Right lobe of liver (tissue), 6 donors: Measurements from ENCODE around the gene SH3PXD2A. TPM values are rescaled to one million over a fixed set of nuclear protein-coding genes. Genes with fewer than 3 reads are reported as not detected.

Experiments used
- ATAC-seq, 4 donors: fragments of 200-7000 bp; cut with Tn5 transposase; one replicate each; pipeline ENCODE4 v1.9.1; 2020; ENCODE audit warnings: mild to moderate bottlenecking in 4 of 4, moderate library complexity in 4 of 4
- DNase-seq, 3 donors: peaks; one replicate each; pipeline ENCODE4 v3.0.0-alpha.2; 2020
- H3K27ac ChIP-seq, 3 donors: fragments of 200-600 bp; one replicate each; pipeline ENCODE4 v1.8.0; 2022
- H3K27me3 ChIP-seq, 2 donors: fragments of 200-600 bp; one replicate each; pipeline ENCODE4 v1.8.0; 2022
- H3K36me3 ChIP-seq, 4 donors: fragments of 200-600 bp; sonication (generic) in 1 of 4; one replicate each; pipeline versions ENCODE4 v1.5.1 to v1.8.0; 2017 to 2022; ENCODE audit warnings: control low read depth in 1 of 4
- H3K4me1 ChIP-seq, 4 donors: fragments of 200-600 bp; sonication (generic) in 1 of 4; one replicate each; pipeline versions ENCODE4 v1.5.1 to v1.8.0; 2017 to 2022; ENCODE audit warnings: control low read depth in 1 of 4
- H3K4me3 ChIP-seq, 3 donors: fragments of 200-600 bp; one replicate each; pipeline ENCODE4 v1.8.0; 2022
- H3K9me3 ChIP-seq, 4 donors: fragments of 200-600 bp; sonication (generic) in 1 of 4; one replicate each; pipeline versions ENCODE4 v1.5.1 to v1.8.0; 2017 to 2022; ENCODE audit warnings: control low read depth in 1 of 4
- POLR2A ChIP-seq: fragments of 450-650 bp; IDR thresholded peaks from one replicate; pipeline ENCODE4 v1.6.1; 2017; ENCODE audit warnings: antibody characterized with exemption, mild to moderate bottlenecking
- WGBS: methylation state at CpG from one replicate; pipeline ENCODE4 v1.1.6; 2018; ENCODE audit warnings: low coverage, low lambda C conversion rate; ENCODE audit not compliant: insufficient coverage; ENCODE audit errors: missing lambda C conversion rate; 5-methylcytosine and 5-hydroxymethylcytosine counted together
- intact Hi-C, 2 donors: fragments of 100-400 bp; cut with DNase I; formaldehyde crosslinking; loops; one replicate each; pipeline versions ENCODE4 v1.11.2 to v1.14.1; 2022
- total RNA-seq, 6 experiments: library from RNA; depleted of rRNA in 2 of 6; stranded (reverse); fragments of >200 nt in 2 of 6; fragmentation: NEBNext Ultra II Directional in 3 of 6; extraction: Animal tissue kit (Norgen Biotek cat#: 25700) in 3 of 6; gene quantifications; one replicate each; pipeline versions ENCODE4 v1.1.0 to v1.2.4, GENCODE V29; 2016 to 2023
- TF ChIP-seq, protein P1 (sequence below), 4 donors: fragments of 200-600 bp in 3 of 4; fragments of 450-650 bp in 1 of 4; IDR thresholded peaks; one replicate each; pipeline versions ENCODE4 v1.5.1 to v1.8.0; 2016 to 2022; ENCODE audit warnings: antibody characterized with exemption in 4 of 4, mild to moderate bottlenecking in 2 of 4
- donor health status: DM: no; HTN: yes; CAD: no.
- donor health status: DM: no; HTN: no; CAD: no.
- donor health status: DM: no; HTN: no; CAD: no.
- donor health status: DM: no; HTN: yes; CAD: no.
- donor health status: DM: no; HTN: yes; CAD: no.

The SH3PXD2A gene
- total RNA-seq, 6 experiments from 2014 or later = 3.0 to 38.3 (median 10.0) TPM

DNA sequence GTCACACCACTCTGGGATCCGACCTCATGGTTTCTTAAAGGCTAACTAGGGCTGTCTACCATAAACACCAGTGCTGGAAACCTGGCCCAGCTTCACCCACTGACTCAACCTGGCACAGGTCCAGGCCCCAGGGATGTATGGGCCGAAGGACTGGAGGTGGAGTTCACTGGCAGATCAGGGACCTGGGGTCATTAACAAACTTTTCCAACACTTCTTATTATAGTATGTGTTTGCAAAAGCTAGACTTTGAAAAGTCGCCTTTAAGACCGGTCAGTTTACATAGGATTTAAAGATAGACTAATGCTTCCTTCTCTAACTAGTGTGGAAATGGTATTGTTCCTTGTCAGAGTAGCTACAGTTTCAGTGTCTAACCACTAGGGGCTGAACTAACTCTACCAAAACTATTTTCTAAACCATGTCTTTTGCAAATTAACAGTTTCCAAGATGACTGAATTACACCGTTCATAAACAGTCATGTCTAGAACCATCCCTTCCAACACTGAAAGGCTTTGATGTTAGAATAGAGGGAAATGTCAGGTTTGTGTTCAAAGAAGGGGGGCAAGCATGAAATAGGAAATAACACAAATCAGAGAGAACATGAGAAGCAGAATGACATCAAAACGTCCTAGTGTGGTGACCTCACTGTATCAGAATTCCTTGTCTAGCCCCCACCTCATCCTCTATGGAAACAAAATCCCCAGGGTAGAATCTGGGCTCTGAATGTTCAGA is 32.9 kb upstream of the SH3PXD2A start:
- Histone ChIP-seq H3K9me3 (no peaks in the 10 kb centered on the region), H3K4me1 (peaks cover 0 to 18% (median 0%) of the 10 kb centered on the region in 4 donors), H3K27me3 (no peaks in the 10 kb centered on the region), H3K27ac (peak overlapping the region in 1 of 3 donors; percentile 46), H3K36me3 (peaks cover 0 to 18% (median 0%) of the 10 kb centered on the region in 4 donors), H3K4me3 (no peak overlapping the region)
- intact Hi-C loops = no loop called here
- DNase-seq = peak; percentile 54 to 69 (median 61)
- 7% methylated on average over 6 of the region's 6 CpGs for WGBS
- ATAC-seq = peak; percentile 84 to 86 (median 85)
- TF ChIP-seq POLR2A = no peak
- TF ChIP-seq, protein P1, sequence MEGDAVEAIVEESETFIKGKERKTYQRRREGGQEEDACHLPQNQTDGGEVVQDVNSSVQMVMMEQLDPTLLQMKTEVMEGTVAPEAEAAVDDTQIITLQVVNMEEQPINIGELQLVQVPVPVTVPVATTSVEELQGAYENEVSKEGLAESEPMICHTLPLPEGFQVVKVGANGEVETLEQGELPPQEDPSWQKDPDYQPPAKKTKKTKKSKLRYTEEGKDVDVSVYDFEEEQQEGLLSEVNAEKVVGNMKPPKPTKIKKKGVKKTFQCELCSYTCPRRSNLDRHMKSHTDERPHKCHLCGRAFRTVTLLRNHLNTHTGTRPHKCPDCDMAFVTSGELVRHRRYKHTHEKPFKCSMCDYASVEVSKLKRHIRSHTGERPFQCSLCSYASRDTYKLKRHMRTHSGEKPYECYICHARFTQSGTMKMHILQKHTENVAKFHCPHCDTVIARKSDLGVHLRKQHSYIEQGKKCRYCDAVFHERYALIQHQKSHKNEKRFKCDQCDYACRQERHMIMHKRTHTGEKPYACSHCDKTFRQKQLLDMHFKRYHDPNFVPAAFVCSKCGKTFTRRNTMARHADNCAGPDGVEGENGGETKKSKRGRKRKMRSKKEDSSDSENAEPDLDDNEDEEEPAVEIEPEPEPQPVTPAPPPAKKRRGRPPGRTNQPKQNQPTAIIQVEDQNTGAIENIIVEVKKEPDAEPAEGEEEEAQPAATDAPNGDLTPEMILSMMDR (IDR thresholded peaks at IDR 0.05) = peak; percentile 66 to 90 (median 79)

DNA sequence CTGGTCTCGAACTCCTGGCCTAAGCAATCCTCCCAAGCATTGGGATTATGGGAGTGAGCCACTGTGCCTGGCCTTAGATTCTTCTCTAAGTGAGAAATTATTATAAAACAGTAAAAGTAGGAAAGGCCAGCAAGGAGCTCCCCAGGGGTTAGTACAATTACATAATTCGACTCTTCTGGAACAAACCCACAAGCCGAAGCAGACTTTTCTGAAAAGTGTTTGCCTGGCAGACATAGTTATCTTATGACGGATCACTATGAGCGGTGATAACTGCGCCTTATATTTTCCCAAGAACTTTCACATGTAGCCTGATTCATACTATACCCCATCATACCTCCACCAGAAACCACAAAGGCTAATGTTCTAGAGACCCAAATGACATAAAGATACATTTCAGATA is 30.2 kb upstream of the SH3PXD2A start:
- H3K4me1 ChIP-seq = peaks cover 0 to 18% (median 0%) of the 10 kb centered on the region in 4 donors
- no peak overlapping the region for H3K4me3 ChIP-seq
- no peak for TF ChIP-seq POLR2A
- TF ChIP-seq, protein P1 (IDR thresholded peaks at IDR 0.05) = no peak
- H3K27me3 ChIP-seq = no peaks in the 10 kb centered on the region
- intact Hi-C loops = no loop called here
- peaks cover 0 to 19% (median 0%) of the 10 kb centered on the region in 4 donors for H3K36me3 ChIP-seq
- DNase-seq (no peak), ATAC-seq (no peak)
- WGBS = 90% methylated on average over 6 of the region's 6 CpGs
- H3K27ac ChIP-seq = no peak overlapping the region
- H3K9me3 ChIP-seq = no peaks in the 10 kb centered on the region

DNA sequence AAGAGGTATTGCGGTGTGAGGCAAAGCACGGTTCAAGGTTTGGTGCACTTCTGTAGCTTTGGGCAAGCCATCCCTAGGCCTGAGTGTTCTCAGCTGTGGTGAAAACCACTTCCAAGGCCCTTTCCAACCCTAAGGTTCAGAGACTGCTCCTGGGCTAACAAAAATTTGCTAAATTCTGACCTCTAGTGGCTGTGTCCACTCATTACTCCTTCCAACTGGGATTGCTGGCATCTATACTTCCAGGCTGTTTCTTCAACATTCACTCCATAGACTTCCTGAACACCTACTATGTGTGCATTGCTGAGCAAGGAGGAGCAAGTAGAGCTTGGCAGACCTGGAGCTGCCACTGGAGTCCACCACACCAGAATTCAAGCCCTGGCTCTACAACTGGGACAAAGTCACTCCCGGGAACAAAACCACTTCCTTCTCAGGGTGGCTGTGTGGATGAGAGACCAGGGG is 29.3 kb upstream of the SH3PXD2A start:
- intact Hi-C loops = loop anchor here in 1 of 2 donors (5.0 kb wide), 1 partner anchor 172 kb away; no protein-coding TSS in a partner anchor
- no peak for DNase-seq
- TF ChIP-seq, protein P1 (IDR thresholded peaks at IDR 0.05) = peak; percentile 66 to 79 (median 73)
- no peak for TF ChIP-seq POLR2A
- ATAC-seq = peak; percentile 76 to 82 (median 79)
- Histone ChIP-seq H3K36me3 (peaks cover 0 to 19% (median 0%) of the 10 kb centered on the region in 4 donors), H3K4me1 (peaks cover 0 to 13% (median 0%) of the 10 kb centered on the region in 4 donors), H3K27me3 (no peaks in the 10 kb centered on the region), H3K9me3 (no peaks in the 10 kb centered on the region), H3K27ac (no peak overlapping the region), H3K4me3 (no peak overlapping the region)
- WGBS = 73% methylated on average over 3 of the region's 3 CpGs

DNA sequence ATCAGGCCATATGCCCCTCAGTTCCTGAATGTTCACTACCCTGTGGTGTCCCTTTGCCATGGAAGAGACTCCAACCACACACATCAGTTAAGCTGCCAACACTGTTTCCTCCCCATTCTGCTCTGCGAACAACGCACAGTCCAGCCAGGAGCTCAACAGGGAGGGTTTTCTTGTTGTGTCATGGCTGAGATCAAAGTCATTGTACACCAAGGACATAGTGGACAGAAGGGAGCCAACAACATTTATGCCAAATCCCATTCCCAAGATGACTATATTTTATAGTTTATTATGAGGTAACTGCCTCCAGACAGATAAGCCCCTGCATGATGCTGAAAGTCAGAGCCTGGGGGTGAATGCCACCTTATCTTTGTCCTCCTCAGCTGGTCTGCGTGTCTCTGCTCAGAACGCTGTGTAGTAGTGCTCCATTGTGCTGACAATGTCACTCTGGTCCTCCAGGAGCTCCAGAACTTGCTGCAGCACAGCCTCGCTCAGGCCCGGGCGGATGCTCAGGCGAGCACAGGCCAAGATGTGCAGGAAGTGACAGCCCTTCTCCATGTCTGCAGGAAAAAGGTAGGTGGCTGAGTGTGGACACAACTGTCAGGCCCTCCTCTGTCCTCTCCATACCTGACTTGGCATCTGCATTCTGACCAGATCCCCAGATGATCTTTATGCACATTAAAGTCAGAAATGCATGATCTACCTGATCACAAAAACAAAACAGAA is 27.1 kb upstream of the SH3PXD2A start:
- Histone ChIP-seq H3K27me3 (no peaks in the 10 kb centered on the region), H3K4me3 (no peak overlapping the region), H3K9me3 (no peaks in the 10 kb centered on the region), H3K36me3 (peaks cover 0 to 19% (median 0%) of the 10 kb centered on the region in 4 donors), H3K4me1 (no peaks in the 10 kb centered on the region), H3K27ac (no peak overlapping the region)
- intact Hi-C loops = loop anchor here in 1 of 2 donors (5.0 kb wide), 1 partner anchor 170 kb away; no protein-coding TSS in a partner anchor
- no peak for TF ChIP-seq POLR2A
- TF ChIP-seq, protein P1 (IDR thresholded peaks at IDR 0.05) = no peak
- ATAC-seq (no peak), DNase-seq (no peak)
- 93% methylated on average over 2 of the region's 8 CpGs for WGBS
